ENCODE results near the gene TXN2.

DNA sequence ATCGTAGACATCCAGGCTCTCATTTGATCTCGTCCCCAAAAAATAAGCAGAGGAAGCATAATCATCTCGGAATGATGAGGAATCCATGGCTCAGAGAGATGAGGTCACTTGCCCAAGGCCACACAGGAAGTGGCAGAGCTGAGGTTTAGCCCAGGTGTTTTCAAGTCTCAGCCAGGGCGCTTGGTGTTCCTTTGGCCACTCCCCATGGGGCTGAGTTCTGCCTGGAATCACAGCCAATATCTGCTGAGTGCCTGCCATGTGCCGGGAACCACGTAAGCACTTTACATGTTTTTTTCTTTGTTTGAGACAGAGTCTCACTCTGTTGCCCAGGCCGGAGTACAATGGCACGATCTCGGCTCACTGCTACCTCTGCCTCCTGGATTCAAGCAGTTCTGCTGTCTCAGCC is 64.2 kb downstream of the TXN2 start:
- TF ChIP-seq, protein P1, sequence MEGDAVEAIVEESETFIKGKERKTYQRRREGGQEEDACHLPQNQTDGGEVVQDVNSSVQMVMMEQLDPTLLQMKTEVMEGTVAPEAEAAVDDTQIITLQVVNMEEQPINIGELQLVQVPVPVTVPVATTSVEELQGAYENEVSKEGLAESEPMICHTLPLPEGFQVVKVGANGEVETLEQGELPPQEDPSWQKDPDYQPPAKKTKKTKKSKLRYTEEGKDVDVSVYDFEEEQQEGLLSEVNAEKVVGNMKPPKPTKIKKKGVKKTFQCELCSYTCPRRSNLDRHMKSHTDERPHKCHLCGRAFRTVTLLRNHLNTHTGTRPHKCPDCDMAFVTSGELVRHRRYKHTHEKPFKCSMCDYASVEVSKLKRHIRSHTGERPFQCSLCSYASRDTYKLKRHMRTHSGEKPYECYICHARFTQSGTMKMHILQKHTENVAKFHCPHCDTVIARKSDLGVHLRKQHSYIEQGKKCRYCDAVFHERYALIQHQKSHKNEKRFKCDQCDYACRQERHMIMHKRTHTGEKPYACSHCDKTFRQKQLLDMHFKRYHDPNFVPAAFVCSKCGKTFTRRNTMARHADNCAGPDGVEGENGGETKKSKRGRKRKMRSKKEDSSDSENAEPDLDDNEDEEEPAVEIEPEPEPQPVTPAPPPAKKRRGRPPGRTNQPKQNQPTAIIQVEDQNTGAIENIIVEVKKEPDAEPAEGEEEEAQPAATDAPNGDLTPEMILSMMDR (conservative IDR thresholded peaks at IDR 0.05; ENCODE audit: low read depth in 2 of 2): no peak
- TF ChIP-seq EZH2phosphoT487 (IDR thresholded peaks at IDR 0.05; ENCODE audit: unreplicated experiment) (no peak), POLR2AphosphoS5 (IDR thresholded peaks at IDR 0.05; ENCODE audit: low read depth) (no peak)

Data from GM23338 (cell line).